H1 (cell line): ENCODE results near the gene CNGA1. TPM values are rescaled to one million over a fixed set of nuclear protein-coding genes. Genes with fewer than 3 reads are reported as not detected.

ENCODE experiments used
- PHF8 ChIP-seq: fragments of 200-600 bp; sonication (generic); conservative IDR thresholded peaks from 2 replicates; pipeline ENCODE4 v1.7.1; 2012; ENCODE audit warnings: low read depth, mild to moderate bottlenecking, inconsistent platforms, low read length, moderate library complexity
- polyA plus RNA-seq, 7 experiments: library from polyadenylated mRNA; depleted of rRNA in 3 of 7; stranded (reverse) in 5 of 7; unstranded in 2 of 7; fragments of >200 nt in 5 of 7; fragments of 200-250 nt in 2 of 7; gene quantifications; 1 replicate in 5 of 7; 2 replicates in 1 of 7; 4 replicates in 1 of 7; pipeline versions ENCODE4 v1.2.1 to v1.2.3, GENCODE V29; 2011 to 2013; ENCODE audit warnings: missing spikeins in 2 of 7, mixed read lengths in 2 of 7
- total RNA-seq: library from RNA; stranded (reverse); fragmentation: NEBNext Ultra II Directional; extraction: Animal tissue kit (Norgen Biotek cat#: 25700); gene quantifications from 2 replicates; pipeline ENCODE4 v1.2.1, GENCODE V29; 2021

CNGA1 gene
- total and polyA plus RNA-seq, 2 of the 8 experiments (the other 6 are each of a cell fraction or from before 2014, with no cell fraction given) = 0.17 to 0.54 TPM

- peak; percentile 65; the same call in 1 of the 2 replicates for TF ChIP-seq PHF8
These were observed 102.6 kb downstream of the CNGA1 start (continued) for GRCh38 chr4:47913861-47914219.
